Activated CD8-positive, alpha-beta memory T cell treated with anti-CD3 and anti-CD28 coated beads, Interleukin-2, amount 50 U/mL, for 48 hours (primary cell): ENCODE measurements around the gene FGGY.

ENCODE experiments used
- DNase-seq: peaks from one replicate; pipeline ENCODE4 v3.0.0-alpha.2; 2020

The FGGY gene

GRCh38 chr1:59418363-59419144 is 121.7 kb downstream of the FGGY start:
- no peak for DNase-seq

GRCh38 chr1:59419361-59420140 is 122.7 kb downstream of the FGGY start:
- DNase-seq = no peak

GRCh38 chr1:59421232-59421920 is 124.5 kb downstream of the FGGY start:
- DNase-seq = no peak

DNA sequence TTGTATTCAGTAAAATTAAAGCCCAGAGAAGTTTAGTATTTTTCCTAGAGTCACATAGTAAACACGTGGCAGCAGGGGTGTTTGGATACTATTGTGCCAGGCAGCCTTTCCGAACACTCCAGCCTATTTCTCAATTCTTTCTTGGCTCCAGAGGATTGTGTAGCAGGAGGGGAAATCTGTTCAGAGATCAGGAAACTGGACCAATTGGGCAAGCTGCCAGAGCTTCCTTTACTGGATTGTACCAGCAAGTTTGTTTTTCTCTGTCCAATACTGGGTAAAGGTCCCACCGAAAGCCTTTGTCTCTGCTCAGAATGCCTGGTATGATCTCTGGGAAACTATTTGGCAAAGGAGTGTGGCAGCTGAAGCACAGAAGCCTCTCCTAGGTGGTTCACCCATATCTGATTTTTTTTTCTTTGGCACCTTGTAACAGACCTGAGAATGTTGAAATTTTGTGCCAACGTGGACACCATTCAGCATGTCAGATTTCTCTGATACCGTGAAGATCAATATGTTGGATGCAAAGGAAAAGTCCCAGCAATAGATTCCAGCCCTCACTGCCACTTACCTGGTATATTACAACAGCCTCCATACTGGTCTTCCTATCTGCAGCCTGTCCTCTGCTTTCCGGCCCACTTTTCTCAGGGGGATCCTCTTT is 126.2 kb downstream of the FGGY start:
- DNase-seq = no peak

DNA sequence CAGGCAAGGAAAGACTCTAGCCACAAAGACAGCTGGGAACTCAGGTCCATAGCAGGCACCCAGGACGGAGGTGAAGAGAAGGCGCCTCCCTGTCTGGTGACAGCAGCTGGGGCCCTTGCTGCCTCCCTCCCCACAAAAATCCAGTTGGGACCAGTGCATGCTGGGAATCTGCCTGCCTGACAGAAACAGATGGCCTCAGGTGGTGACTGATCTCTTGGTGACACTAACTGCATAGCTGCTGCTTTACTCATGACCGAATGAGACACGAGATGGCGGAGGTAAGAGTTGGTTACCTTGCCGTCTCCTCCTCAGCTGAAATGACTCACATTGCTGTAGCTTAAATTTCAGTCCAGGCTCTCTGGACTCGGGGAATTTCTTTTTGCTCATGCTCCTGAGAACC is 130.3 kb downstream of the FGGY start:
- no peak for DNase-seq

DNA sequence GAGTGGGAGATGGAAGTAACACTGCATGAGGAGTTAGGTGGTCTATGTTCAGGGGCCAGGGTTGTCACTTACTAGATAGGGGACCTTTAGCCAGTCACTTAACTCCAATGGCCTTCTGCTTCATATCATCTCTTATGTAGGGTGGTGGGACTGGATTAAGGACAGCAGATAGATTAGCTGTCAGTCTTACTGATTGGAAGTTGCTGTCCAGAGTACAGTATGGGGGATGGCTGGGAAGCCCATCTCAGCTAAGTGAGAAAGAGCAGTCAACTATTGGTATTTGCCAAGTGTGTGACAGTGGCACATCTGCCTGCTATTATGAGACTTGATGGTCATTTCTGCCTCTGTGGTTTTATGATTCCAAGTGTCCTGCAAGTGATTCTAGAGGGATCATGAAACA is 130.9 kb downstream of the FGGY start:
- no peak for DNase-seq

GRCh38 chr1:59428828-59429227 is 131.9 kb downstream of the FGGY start:
- no peak for DNase-seq

DNA sequence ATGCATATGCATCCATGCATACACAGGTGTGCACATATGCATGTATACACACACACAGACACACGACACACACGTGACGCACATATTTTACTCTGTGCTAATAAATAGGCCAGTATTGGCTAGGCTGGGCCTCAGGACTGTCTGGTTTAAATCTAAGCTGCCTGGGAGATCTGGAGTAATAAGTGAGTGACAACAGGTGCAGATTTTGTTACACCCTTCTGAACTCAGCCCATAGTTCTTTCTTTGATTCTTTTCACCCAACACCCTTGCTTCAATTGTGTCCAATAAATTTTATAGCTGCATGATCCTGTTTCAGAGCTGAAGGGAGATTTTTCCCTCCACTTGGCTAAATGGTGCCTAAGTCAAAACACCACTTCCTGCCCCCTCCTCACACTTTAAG is 132.8 kb downstream of the FGGY start:
- no peak for DNase-seq

DNA sequence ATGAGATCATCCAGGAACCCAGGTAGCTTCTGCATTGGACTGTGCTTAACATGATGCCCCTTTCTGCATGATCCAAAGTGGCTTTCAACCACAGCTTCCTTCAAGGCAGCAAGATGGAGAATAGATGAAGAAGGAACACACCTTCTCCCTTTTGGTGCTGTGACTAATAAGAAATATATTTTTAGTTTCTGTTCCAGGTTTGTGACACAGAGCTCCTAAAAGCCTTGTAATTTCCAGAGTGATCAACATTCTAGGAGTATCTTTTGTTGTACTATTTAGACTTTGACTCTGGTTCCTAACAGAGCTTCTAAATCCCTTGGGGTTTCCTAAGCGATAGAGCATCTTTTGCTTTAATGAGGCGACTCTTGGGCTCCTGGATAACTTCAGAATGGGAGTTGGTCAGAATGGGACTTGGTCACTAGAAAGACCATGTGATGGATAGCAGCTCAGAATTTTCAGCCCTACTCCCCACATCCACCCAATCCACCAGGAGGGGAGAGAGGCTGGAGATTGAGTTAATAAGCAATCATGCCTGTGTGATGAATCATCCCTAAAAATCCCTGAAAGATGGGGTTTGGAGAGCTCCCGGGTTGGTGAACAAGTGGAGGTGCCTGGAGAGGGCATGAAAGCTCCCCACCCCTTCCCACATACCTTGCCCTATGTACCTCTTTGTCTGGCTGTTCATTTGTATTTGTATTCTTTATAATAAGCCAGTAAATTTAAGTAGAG is 134.8 kb downstream of the FGGY start:
- DNase-seq = no peak

DNA sequence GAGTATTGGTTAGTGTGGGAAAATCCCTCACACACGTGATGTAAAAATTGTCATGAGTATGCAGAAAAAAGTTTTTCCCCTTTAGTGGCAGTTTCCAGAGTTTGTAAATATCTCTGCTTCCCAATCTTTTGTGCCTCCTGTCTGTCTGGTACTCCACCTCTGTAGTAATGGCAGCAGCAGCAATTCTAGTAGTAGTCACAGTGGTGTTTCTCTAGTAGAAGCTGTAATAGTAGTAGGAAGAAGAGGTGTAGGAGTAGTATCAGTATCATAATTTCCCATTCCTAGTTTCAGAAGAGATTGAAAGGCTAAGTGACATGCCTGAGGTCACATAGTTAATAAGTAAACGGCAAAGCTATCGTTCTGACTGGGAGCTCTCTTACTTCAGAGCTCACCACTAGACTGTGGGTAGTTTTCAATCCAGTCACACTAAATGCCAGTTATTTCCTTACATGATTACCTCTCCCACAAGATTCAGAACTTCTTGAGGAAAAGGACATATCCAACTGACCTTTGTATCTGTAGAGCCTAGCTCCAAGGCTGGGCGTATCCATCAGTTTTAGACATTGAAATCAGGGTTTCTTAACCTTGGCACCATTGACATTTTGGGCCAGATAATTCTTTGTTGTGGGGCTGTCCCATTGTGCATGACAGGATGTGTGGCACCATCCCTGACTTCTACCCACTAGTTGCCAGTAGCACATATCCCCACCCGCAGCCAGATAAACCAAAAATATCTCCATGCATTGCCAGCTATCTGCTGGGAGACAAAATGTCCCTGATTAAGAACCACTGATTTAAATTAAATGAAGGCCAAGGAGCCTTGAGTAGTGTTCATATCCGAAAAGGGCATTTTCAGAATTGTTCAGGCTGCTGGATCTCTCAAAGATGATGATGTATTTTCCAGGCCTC is 135.9 kb downstream of the FGGY start:
- no peak for DNase-seq

- no peak for DNase-seq
Measured at GRCh38 chr1:59433440-59433813, 136.5 kb downstream of the FGGY start.

- no peak for DNase-seq
Measured at GRCh38 chr1:59434336-59434735, 137.4 kb downstream of the FGGY start.

DNA sequence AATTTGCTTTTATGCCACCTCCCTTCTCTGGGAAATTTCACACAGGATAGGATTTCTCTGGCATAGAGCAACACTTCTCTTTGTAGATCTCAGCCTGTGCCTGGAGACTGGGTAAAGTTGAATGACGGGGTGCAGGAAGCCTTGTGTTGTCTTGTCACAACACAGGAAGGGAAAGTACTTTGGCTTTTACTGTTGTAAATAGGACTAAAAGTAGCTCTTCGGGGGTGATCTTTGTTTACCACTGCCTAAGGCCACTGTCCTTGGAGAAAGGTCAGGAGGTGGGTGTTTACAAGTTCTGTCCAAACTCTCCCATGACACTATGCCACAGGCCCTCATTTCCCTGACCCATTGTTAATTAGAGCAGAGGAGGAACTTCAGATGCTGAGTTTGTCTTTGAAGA is 139.7 kb downstream of the FGGY start:
- no peak for DNase-seq

- DNase-seq = no peak
Measured at GRCh38 chr1:59438058-59438560, 141.2 kb downstream of the FGGY start.

DNA sequence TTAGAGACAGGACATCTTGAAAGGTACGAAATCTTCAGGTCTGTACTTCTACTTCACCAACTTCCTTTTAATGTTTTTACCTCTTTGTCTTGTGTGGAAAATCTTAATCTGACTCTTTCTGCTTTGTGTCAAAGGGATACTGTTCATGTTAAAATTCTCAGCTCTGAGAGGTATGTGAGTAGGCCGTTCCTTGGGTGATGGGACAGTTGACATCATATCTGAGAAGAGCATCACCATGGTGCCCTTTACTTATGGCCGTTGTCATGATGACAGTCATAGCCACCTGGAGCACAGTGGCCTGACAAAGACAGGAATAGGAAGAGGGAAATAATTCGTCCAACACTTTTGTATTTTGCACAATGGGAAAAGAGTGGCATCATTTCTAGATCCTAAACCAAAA is 145.6 kb downstream of the FGGY start:
- no peak for DNase-seq

DNA sequence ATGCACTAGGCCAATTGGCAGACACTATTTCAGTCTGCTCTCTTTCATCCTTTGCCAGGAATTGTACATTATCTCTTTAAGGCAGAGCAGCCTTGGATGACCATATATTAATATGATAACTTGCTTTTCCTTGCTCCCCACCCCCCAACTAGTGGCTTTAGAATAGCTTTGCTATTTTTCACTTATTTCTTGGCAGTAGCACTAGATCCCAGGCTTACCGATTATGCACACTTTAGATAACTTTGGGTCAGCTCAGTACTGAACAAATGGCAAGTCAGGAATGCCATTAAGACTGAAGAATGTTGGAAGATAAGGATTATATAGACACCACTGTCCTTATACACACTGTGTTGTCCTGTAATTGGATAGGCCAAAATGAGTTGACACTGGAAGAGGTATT is 146.4 kb downstream of the FGGY start:
- no peak for DNase-seq

- no peak for DNase-seq
Measured at GRCh38 chr1:59444520-59444919, 147.6 kb downstream of the FGGY start.

GRCh38 chr1:59445040-59445439 is 148.1 kb downstream of the FGGY start:
- no peak for DNase-seq

- no peak for DNase-seq
Measured at GRCh38 chr1:59446257-59446901, 149.5 kb downstream of the FGGY start.

DNA sequence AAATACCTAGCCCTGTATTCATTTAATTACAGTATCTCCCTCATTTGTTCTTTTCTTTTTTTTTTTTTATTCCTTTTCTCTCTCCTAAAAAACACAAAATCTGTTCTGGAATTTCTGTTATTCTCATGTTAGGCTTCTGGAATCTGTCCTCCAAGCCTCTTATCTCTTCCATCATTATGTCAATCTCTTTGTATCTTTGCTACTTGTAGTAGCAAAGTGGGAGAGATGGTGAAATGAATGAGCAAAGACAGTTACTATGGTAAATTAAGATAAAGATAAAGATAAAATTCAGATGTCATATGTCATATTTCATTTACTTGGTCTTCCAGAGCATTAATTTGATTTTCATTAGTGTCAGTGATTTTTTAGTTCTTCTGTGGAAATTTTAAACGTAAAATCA is 155.1 kb downstream of the FGGY start:
- DNase-seq = no peak

DNA sequence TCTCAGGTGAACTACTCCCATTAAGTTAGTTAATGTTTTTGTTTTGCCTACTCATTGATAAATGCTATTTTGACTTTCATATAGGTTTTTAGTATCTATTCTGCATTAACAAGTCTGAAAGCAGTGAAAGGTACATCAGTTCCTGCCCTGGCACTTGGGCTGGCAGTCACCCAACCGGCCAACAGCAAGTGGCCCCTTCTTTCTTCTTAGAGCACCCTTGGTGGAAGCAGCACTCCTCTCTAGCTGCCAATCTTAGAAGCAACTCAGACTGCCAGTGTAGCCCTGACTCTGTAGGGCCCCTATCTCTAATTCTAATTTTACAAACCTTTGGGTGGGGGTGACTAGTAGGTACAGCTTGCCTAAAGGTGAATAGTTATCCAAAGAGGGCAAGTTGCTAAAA is 155.7 kb downstream of the FGGY start:
- DNase-seq = no peak
